ENCODE measurements around the gene GP1BB.

The GP1BB gene

GRCh38 chr22:19738664-19739447, 15.5 kb downstream of the GP1BB start:
- no peak for TF ChIP-seq ZFX (IDR thresholded peaks at IDR 0.05)
- no peak for TF ChIP-seq CTCF (conservative IDR thresholded peaks at IDR 0.05)
- H3K27ac ChIP-seq, result no peak overlapping the region

GRCh38 chr22:19739448-19739895, 16.1 kb downstream of the GP1BB start:
- H3K27ac ChIP-seq, result no peak overlapping the region
- no peak for TF ChIP-seq ZFX (IDR thresholded peaks at IDR 0.05)
- TF ChIP-seq CTCF (conservative IDR thresholded peaks at IDR 0.05), result no peak

GRCh38 chr22:19739911-19740449, 16.6 kb downstream of the GP1BB start:
- H3K27ac ChIP-seq, result no peak overlapping the region
- no peak for TF ChIP-seq CTCF (conservative IDR thresholded peaks at IDR 0.05)
- TF ChIP-seq ZFX (IDR thresholded peaks at IDR 0.05), result no peak

- TF ChIP-seq CTCF (conservative IDR thresholded peaks at IDR 0.05) (no peak), ZFX (IDR thresholded peaks at IDR 0.05) (no peak)
- no peak overlapping the region for H3K27ac ChIP-seq
Measured at GRCh38 chr22:19740586-19740985, 17.2 kb downstream of the GP1BB start.

GRCh38 chr22:19741053-19741452, 17.7 kb downstream of the GP1BB start:
- TF ChIP-seq ZFX (IDR thresholded peaks at IDR 0.05), result no peak
- H3K27ac ChIP-seq, result no peak overlapping the region

GRCh38 chr22:19742160-19743066, 19.1 kb downstream of the GP1BB start:
- TF ChIP-seq ZFX (IDR thresholded peaks at IDR 0.05), result no peak
- no peak for TF ChIP-seq CTCF (conservative IDR thresholded peaks at IDR 0.05)
- H3K27ac ChIP-seq, result no peak overlapping the region

GRCh38 chr22:19743081-19743480, 19.7 kb downstream of the GP1BB start:
- H3K27ac ChIP-seq, result no peak overlapping the region
- TF ChIP-seq CTCF (conservative IDR thresholded peaks at IDR 0.05), result no peak
- no peak for TF ChIP-seq ZFX (IDR thresholded peaks at IDR 0.05)
